ENCODE data around the gene USH2A.

USH2A gene

DNA sequence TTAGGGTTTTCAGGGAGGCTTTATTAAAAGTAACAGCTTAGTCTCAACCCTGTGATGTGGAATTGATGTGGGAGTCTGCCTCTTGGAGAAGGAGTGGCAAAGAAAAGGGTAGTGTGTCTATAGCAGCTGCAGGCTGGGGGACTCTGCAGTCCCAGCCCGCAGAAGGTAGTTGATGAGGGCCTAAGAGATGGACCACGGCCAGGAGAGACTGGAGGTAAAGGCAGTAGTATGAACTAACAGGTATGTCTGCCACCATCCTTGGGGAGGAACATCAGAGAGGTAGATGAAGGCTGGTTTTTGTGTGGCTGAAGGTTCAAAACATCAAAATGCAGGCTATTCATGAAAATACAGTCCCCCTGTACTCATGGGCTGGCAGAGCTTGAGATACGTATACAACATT is 744.0 kb downstream of the USH2A start:
- TF ChIP-seq, protein P1, sequence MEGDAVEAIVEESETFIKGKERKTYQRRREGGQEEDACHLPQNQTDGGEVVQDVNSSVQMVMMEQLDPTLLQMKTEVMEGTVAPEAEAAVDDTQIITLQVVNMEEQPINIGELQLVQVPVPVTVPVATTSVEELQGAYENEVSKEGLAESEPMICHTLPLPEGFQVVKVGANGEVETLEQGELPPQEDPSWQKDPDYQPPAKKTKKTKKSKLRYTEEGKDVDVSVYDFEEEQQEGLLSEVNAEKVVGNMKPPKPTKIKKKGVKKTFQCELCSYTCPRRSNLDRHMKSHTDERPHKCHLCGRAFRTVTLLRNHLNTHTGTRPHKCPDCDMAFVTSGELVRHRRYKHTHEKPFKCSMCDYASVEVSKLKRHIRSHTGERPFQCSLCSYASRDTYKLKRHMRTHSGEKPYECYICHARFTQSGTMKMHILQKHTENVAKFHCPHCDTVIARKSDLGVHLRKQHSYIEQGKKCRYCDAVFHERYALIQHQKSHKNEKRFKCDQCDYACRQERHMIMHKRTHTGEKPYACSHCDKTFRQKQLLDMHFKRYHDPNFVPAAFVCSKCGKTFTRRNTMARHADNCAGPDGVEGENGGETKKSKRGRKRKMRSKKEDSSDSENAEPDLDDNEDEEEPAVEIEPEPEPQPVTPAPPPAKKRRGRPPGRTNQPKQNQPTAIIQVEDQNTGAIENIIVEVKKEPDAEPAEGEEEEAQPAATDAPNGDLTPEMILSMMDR (IDR thresholded peaks at IDR 0.05; ENCODE audit: control extremely low read depth, extremely low read depth, low read depth, missing control alignments), result no peak
- CTCF ChIA-PET, result interaction anchor here (1.6 to 2.0 kb wide), 2 partner anchors 13 to 16 kb away, joined by 5 to 6 read pairs; no protein-coding TSS in a partner anchor
- POLR2A ChIA-PET, result no interaction called here
- no peak for DNase-seq (ENCODE audit: extremely low spot score)

DNA sequence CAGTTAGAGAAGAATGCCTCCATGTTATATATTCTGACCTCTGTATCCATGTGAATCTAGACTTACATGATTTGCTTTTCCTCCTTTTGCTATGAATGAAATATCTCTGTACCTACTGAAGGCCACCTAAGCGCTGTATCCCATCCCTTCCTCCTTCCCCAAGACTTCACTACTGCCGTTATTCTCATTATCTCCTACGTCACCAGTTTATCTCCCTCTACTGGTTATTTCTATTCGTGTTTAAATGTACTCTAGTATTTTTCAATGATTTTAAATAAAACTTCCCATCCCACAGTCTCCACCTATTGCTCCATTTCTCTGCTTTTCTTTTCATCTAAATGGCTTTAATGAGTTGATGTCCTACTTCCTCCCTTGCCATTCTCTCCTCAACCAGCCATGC is 746.1 kb downstream of the USH2A start:
- ChIA-PET CTCF (interaction anchor here (0.9 kb wide), 1 partner anchor 10 kb away, joined by 3 read pairs; no protein-coding TSS in a partner anchor), POLR2A (no interaction called here)
- no peak for DNase-seq (ENCODE audit: extremely low spot score)
- TF ChIP-seq, protein P1 (IDR thresholded peaks at IDR 0.05; ENCODE audit: control extremely low read depth, extremely low read depth, low read depth, missing control alignments), result no peak

DNA sequence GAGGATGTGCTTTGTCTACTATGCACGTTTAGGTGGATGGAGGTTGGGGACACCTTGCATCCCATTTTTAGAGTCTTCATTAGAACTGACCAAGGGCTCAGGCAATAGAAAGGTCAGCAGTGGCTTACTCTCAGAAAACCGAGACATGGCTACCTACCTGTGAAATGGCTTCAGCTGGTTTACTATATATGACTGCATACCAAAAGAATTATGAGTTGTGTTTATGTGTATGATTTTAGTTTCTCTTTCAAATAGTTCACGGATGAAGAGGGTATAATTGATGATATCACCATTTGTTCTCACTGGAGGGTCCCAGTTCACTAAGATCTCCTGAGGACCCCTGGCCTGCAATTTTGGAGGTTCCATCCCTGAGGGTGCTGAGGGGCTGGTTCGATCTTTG is 749.3 kb downstream of the USH2A start:
- CTCF ChIA-PET, result interaction anchor here (1.2 kb wide), 1 partner anchor 36 kb away, joined by 3 read pairs; no protein-coding TSS in a partner anchor
- POLR2A ChIA-PET, result no interaction called here
- TF ChIP-seq, protein P1 (IDR thresholded peaks at IDR 0.05; ENCODE audit: control extremely low read depth, extremely low read depth, low read depth, missing control alignments), result no peak
- no peak for DNase-seq (ENCODE audit: extremely low spot score)

GRCh38 chr1:215672482-215672881 is 750.8 kb downstream of the USH2A start:
- ChIA-PET POLR2A (no interaction called here), CTCF (no interaction called here)
- DNase-seq (ENCODE audit: extremely low spot score), result no peak
- TF ChIP-seq, protein P1 (IDR thresholded peaks at IDR 0.05; ENCODE audit: control extremely low read depth, extremely low read depth, low read depth, missing control alignments), result no peak

DNA sequence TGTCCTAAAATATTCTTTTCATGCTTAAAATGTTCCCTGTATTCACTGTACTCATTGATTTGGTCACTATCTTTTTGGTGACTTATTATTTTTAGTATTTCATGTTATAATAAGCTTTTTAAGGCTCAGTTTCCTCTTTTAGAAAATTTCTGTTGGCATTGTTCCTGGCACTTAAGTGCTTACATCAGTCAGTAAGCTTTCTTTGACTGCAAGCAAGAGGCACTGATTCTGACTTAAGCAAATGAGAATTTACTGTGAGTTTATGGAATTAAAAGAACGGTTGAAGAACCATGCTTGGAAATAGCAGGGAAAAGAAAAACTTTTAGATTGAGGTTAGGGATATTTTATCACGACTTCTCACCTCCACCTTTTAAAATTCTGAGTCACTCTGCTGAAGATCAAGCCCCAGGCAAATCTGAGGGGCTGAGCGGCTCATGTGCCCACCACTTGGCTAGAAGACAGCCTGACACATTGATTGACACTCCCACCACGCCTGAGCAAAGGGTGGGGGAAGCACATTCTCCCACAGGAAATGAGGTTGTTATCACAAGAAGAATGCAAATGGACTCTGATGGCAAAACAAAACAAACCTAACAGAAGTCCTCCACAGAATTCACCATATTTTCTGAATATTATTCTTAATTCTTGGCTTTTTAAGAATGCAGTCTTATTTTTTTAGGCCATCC is 753.3 kb downstream of the USH2A start:
- TF ChIP-seq, protein P1 (IDR thresholded peaks at IDR 0.05; ENCODE audit: control extremely low read depth, extremely low read depth, low read depth, missing control alignments), result no peak
- POLR2A ChIA-PET, result no interaction called here
- DNase-seq (ENCODE audit: extremely low spot score), result no peak
- CTCF ChIA-PET, result no interaction called here

DNA sequence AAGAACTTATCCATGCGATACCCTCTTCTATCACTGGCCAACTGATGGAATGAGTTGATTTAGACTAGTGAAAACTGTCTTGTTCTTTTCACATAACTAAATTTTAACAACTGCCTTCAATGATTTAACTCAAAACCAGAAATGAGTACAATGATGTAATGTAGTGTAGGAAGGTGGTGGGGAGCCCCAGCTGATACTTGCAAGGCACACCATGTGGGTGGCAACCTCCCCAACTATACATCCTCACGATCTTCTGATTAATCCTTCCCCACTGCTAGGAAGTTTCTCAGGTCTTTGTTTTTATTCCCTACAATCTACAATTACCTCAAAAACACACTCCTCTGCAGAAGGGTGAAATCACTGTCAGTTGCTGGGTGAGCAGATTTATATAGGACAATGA is 755.5 kb downstream of the USH2A start:
- no peak for DNase-seq (ENCODE audit: extremely low spot score)
- CTCF ChIA-PET, result interaction anchor here (0.9 kb wide), 1 partner anchor 46 kb away, joined by 3 read pairs; no protein-coding TSS in a partner anchor
- TF ChIP-seq, protein P1 (IDR thresholded peaks at IDR 0.05; ENCODE audit: control extremely low read depth, extremely low read depth, low read depth, missing control alignments), result no peak
- POLR2A ChIA-PET, result no interaction called here
